Endothelial cell of umbilical vein (primary cell): ENCODE data around the gene RAB3C.

Experiments
- EZH2 ChIP-seq: IDR thresholded peaks from 2 replicates; pipeline ENCODE4 v1.6.1; 2012; ENCODE audit warnings: borderline replicate concordance, low read depth, mild to moderate bottlenecking, moderate library complexity, low read length, inconsistent platforms; ENCODE audit not compliant: severe bottlenecking
- GATA2 ChIP-seq: IDR thresholded peaks from 2 replicates; pipeline ENCODE4 v1.7.0; 2011; ENCODE audit warnings: low read depth, mild to moderate bottlenecking, moderate library complexity, mixed read lengths, low read length; ENCODE audit not compliant: insufficient read length, insufficient read depth
- JUN ChIP-seq: IDR thresholded peaks from 2 replicates; pipeline ENCODE4 v1.6.1; 2011; ENCODE audit warnings: borderline replicate concordance, low read depth; ENCODE audit not compliant: insufficient read length, insufficient read depth
- POLR2A ChIP-seq: IDR thresholded peaks from 2 replicates; pipeline ENCODE4 v1.6.1; 2012; ENCODE audit warnings: low read depth, mild to moderate bottlenecking, control low read depth, low read length
- POLR2AphosphoS5 ChIP-seq: IDR thresholded peaks from 2 replicates; pipeline ENCODE4 v1.6.1; 2012; ENCODE audit warnings: low read depth, mild to moderate bottlenecking, control low read depth, low read length, moderate library complexity; ENCODE audit not compliant: insufficient read depth
- TF ChIP-seq, protein P1 (sequence below), 2 donors: IDR thresholded peaks; 1 replicate in 1 of 2; 2 replicates in 1 of 2; pipeline ENCODE4 v1.5.1; 2011; ENCODE audit warnings: low read length in 2 of 2, mild to moderate bottlenecking in 2 of 2, moderate library complexity in 2 of 2, control low read depth in 1 of 2, inconsistent platforms in 1 of 2, low read depth in 1 of 2; ENCODE audit not compliant: insufficient read depth in 1 of 2; ENCODE audit errors: extremely low read depth in 1 of 2
- TF ChIP-seq, protein P2 (sequence below): IDR thresholded peaks from 2 replicates; pipeline ENCODE4 v1.6.1; 2011; ENCODE audit not compliant: insufficient read depth, insufficient read length

GRCh38 chr5:58699762-58700118, 116.9 kb downstream of the RAB3C start:
- no peak for TF ChIP-seq POLR2AphosphoS5
- TF ChIP-seq, protein P1, sequence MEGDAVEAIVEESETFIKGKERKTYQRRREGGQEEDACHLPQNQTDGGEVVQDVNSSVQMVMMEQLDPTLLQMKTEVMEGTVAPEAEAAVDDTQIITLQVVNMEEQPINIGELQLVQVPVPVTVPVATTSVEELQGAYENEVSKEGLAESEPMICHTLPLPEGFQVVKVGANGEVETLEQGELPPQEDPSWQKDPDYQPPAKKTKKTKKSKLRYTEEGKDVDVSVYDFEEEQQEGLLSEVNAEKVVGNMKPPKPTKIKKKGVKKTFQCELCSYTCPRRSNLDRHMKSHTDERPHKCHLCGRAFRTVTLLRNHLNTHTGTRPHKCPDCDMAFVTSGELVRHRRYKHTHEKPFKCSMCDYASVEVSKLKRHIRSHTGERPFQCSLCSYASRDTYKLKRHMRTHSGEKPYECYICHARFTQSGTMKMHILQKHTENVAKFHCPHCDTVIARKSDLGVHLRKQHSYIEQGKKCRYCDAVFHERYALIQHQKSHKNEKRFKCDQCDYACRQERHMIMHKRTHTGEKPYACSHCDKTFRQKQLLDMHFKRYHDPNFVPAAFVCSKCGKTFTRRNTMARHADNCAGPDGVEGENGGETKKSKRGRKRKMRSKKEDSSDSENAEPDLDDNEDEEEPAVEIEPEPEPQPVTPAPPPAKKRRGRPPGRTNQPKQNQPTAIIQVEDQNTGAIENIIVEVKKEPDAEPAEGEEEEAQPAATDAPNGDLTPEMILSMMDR (IDR thresholded peaks at IDR 0.05; ENCODE audit: extremely low read depth in 1 of 2, insufficient read depth in 1 of 2, low read depth in 1 of 2, low read length in 2 of 2) = no peak
- TF ChIP-seq EZH2 = no peak
- TF ChIP-seq, protein P2, sequence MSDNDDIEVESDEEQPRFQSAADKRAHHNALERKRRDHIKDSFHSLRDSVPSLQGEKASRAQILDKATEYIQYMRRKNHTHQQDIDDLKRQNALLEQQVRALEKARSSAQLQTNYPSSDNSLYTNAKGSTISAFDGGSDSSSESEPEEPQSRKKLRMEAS = no peak
- TF ChIP-seq POLR2A = no peak
- TF ChIP-seq JUN = no peak
- no peak for TF ChIP-seq GATA2
